K562 (cell line): ENCODE measurements around the gene PTH2. TPM values are rescaled to one million over a fixed set of nuclear protein-coding genes. Genes with fewer than 3 reads are reported as not detected.

Source experiments
- ATF6 ChIP-seq: sonication (generic); formaldehyde crosslinking; IDR thresholded peaks from 2 replicates; pipeline ENCODE4 v1.4.0; 2020; ENCODE audit warnings: mild to moderate bottlenecking, missing genetic modification reagents
- E2F4 ChIP-seq: sonication (generic); formaldehyde crosslinking; IDR thresholded peaks from 2 replicates; pipeline ENCODE4 v1.8.0; 2022; ENCODE audit warnings: mild to moderate bottlenecking, low read depth, missing genetic modification reagents
- GATAD2A ChIP-seq: fragments of 450-650 bp; IDR thresholded peaks from 2 replicates; pipeline ENCODE4 v1.6.1; 2017
- HDAC3 ChIP-seq: fragments of 450-650 bp; IDR thresholded peaks from 2 replicates; pipeline ENCODE4 v1.6.1; 2018; ENCODE audit warnings: borderline replicate concordance, mild to moderate bottlenecking, moderate library complexity; ENCODE audit not compliant: partially characterized antibody
- HNRNPLL ChIP-seq: fragments of 200-400 bp; formaldehyde crosslinking; IDR thresholded peaks from 2 replicates; pipeline ENCODE4 v1.6.1; 2017; ENCODE audit warnings: low read length, low read depth, mild to moderate bottlenecking; ENCODE audit not compliant: poor library complexity, severe bottlenecking
- MBD1 ChIP-seq: fragments of 250-450 bp; sonication (Bioruptor Pico); IDR thresholded peaks from 2 replicates; pipeline ENCODE4 v1.8.0; 2022; ENCODE audit warnings: inconsistent platforms
- MBD2 ChIP-seq: sonication (generic); IDR thresholded peaks from 2 replicates; pipeline ENCODE4 v1.6.1; 2016; ENCODE audit warnings: low read depth, borderline replicate concordance
- MNT ChIP-seq, 2 experiments: fragments of 450-650 bp; conservative IDR thresholded peaks; 2 replicates each; pipeline ENCODE4 v1.6.1; 2017; ENCODE audit warnings: mild to moderate bottlenecking in 2 of 2, moderate library complexity in 2 of 2
- NEUROD1 ChIP-seq: fragments of 150-350 bp; IDR thresholded peaks from 2 replicates; pipeline ENCODE4 v1.6.1; 2014; ENCODE audit warnings: borderline replicate concordance, low read length, low read depth; ENCODE audit not compliant: partially characterized antibody
- NFIX ChIP-seq: fragments of 250-450 bp; sonication (Bioruptor Pico); IDR thresholded peaks from 2 replicates; pipeline ENCODE4 v1.4.0; 2020; ENCODE audit warnings: low read depth, mild to moderate bottlenecking, moderate library complexity
- NR2F6 ChIP-seq: fragments of 450-650 bp; formaldehyde crosslinking; IDR thresholded peaks from 2 replicates; pipeline ENCODE4 v1.4.0; 2020; ENCODE audit warnings: mild to moderate bottlenecking
- ZBTB26 ChIP-seq: fragments of 450-650 bp; formaldehyde crosslinking; IDR thresholded peaks from 2 replicates; pipeline ENCODE4 v1.4.0; 2022; ENCODE audit warnings: missing genetic modification characterization
- ZNF212 ChIP-seq: fragments of 450-650 bp; formaldehyde crosslinking; IDR thresholded peaks from 2 replicates; pipeline ENCODE4 v1.4.0; 2020; ENCODE audit warnings: mild to moderate bottlenecking
- ZNF655 ChIP-seq: fragments of 250-450 bp; sonication (Bioruptor Pico); IDR thresholded peaks from 2 replicates; pipeline ENCODE4 v1.5.0; 2021
- ZNF740 ChIP-seq, 3 experiments: fragments of 200-800 bp in 1 of 3; sonication (Bioruptor generic) in 1 of 3; sonication (generic) in 1 of 3; formaldehyde crosslinking in 1 of 3; IDR thresholded peaks; 2 replicates each; pipeline versions ENCODE4 v1.6.1 to v1.8.0; 2016 to 2022; ENCODE audit warnings: mild to moderate bottlenecking in 2 of 3, missing compliant biosample characterization in 2 of 3, missing genetic modification characterization in 2 of 3, missing genetic modification reagents in 1 of 3
- polyA plus RNA-seq, 8 experiments: library from polyadenylated mRNA; depleted of rRNA in 4 of 8; stranded (reverse) in 5 of 8; unstranded in 3 of 8; fragments of >200 nt; fragmentation: Nextera tagmentation in 2 of 8; fragmentation: Illumina TruSeq in 1 of 8; extraction: Ambion mirVana in 2 of 8; extraction: Trizol in 1 of 8; gene quantifications; 2 replicates each; pipeline versions ENCODE4 v1.2.1 to v1.2.3, GENCODE V29; 2011 to 2014; ENCODE audit warnings: inconsistent platforms in 1 of 8, missing spikeins in 1 of 8
- total RNA-seq, 7 experiments: library from RNA; depleted of rRNA in 6 of 7; stranded (reverse); fragments of >200 nt in 6 of 7; fragmentation: Illumina TruSeq in 2 of 7; extraction: Trizol in 2 of 7; gene quantifications; 2 replicates each; pipeline versions ENCODE4 v1.2.1 to v1.2.3, GENCODE V29; 2011 to 2021; ENCODE audit warnings: low replicate concordance in 1 of 7

Gene PTH2
- total and polyA plus RNA-seq, 9 of the 15 experiments (the other 6 are each of a cell fraction or from before 2014, with no cell fraction given): 1.3 TPM; not detected in 8

- 0 out of 4 replicates have a peak, but pooled peaks of 1 of the 2 experiments have one; percentile 31 for TF ChIP-seq MNT (conservative IDR thresholded peaks at IDR 0.05)
- no peak for TF ChIP-seq MBD2
- no peak for TF ChIP-seq ZBTB26 (CRISPR knock-in tag)
- TF ChIP-seq NR2F6: no peak
- TF ChIP-seq NFIX: no peak
- TF ChIP-seq GATAD2A: no peak
- no peak for TF ChIP-seq E2F4 (CRISPR knock-in tag)
- TF ChIP-seq HDAC3: no peak
- no peak for TF ChIP-seq ZNF655 (CRISPR knock-in tag)
- TF ChIP-seq NEUROD1: no peak
- TF ChIP-seq ATF6: no peak
- TF ChIP-seq ZNF212 (CRISPR knock-in tag): no peak
- TF ChIP-seq MBD1 (CRISPR knock-in tag): no peak
- peak; percentile 72 for TF ChIP-seq HNRNPLL
- no peak for TF ChIP-seq ZNF740 (CRISPR knock-in tag; IDR thresholded peaks at IDR 0.05)
- no peak for TF ChIP-seq ZNF740 (tag; IDR thresholded peaks at IDR 0.05)
Observed at GRCh38 chr19:49421039-49421877, 2.0 kb downstream of the PTH2 start (continued).
